Spleen (tissue), 11 donors: ENCODE results near the gene MYH7B. TPM values are rescaled to one million over a fixed set of nuclear protein-coding genes. Genes with fewer than 3 reads are reported as not detected.
A peak's percentile ranks its signal among the peaks of the same experiment; 100 is the strongest.

ENCODE experiments used
- DNase-seq: peaks from one replicate; pipeline ENCODE4 v3.0.0-alpha.2; 2020
- H3K27ac ChIP-seq, 8 donors: fragments of 200-600 bp; sonication (generic) in 7 of 8; 1 replicate in 4 of 8; 2 replicates in 4 of 8; pipeline versions ENCODE4 v1.5.0 to v1.8.0; 2016 to 2021; ENCODE audit warnings: inconsistent platforms in 4 of 8, mild to moderate bottlenecking in 4 of 8, moderate library complexity in 1 of 8
- H3K27me3 ChIP-seq, 7 donors: fragments of 200-600 bp; sonication (generic) in 6 of 7; replicated peaks in 1 of 7; 1 replicate in 4 of 7; 2 replicates in 3 of 7; pipeline versions ENCODE4 v1.5.0 to v1.8.0; 2016 to 2021; ENCODE audit warnings: inconsistent platforms in 3 of 7, mild to moderate bottlenecking in 1 of 7
- H3K36me3 ChIP-seq, 6 donors: fragments of 200-600 bp; sonication (generic) in 5 of 6; 1 replicate in 4 of 6; 2 replicates in 2 of 6; pipeline versions ENCODE4 v1.5.0 to v1.8.0; 2016 to 2021; ENCODE audit warnings: inconsistent platforms in 2 of 6
- H3K4me1 ChIP-seq, 6 donors: fragments of 200-600 bp; sonication (generic) in 5 of 6; 1 replicate in 3 of 6; 2 replicates in 3 of 6; pipeline versions ENCODE4 v1.5.0 to v1.8.0; 2016 to 2021; ENCODE audit warnings: inconsistent platforms in 3 of 6
- H3K4me3 ChIP-seq, 8 donors: fragments of 200-600 bp; sonication (generic) in 7 of 8; 1 replicate in 4 of 8; 2 replicates in 4 of 8; pipeline versions ENCODE4 v1.5.0 to v1.8.0; 2016 to 2021; ENCODE audit warnings: inconsistent platforms in 4 of 8, mild to moderate bottlenecking in 4 of 8, moderate library complexity in 2 of 8
- H3K9me3 ChIP-seq, 8 donors: fragments of 200-600 bp; sonication (generic) in 7 of 8; 1 replicate in 4 of 8; 2 replicates in 4 of 8; pipeline versions ENCODE4 v1.5.0 to v1.8.0; 2016 to 2021; ENCODE audit warnings: inconsistent platforms in 4 of 8
- POLR2A ChIP-seq, 3 donors: fragments of 450-650 bp; IDR thresholded peaks; one replicate each; pipeline ENCODE4 v1.5.1; 2017; ENCODE audit warnings: antibody characterized with exemption in 3 of 3, mild to moderate bottlenecking in 1 of 3
- POLR2AphosphoS5 ChIP-seq, 3 donors: sonication (generic); formaldehyde crosslinking; IDR thresholded peaks; one replicate each; pipeline ENCODE4 v1.5.1; 2017; ENCODE audit warnings: antibody characterized with exemption in 3 of 3
- WGBS, 5 donors: extraction: QIAGEN DNeasy Blood & Tissue Kit in 3 of 5; methylation state at CpG; one replicate each; pipeline versions ENCODE4 v1.1.5 to v1.1.7; 2013 to 2018; 5-methylcytosine and 5-hydroxymethylcytosine counted together
- intact Hi-C: fragments of 100-400 bp; cut with DNase I; formaldehyde crosslinking; loops from one replicate; pipeline ENCODE4 v1.15.0; 2023; ENCODE audit warnings: low total_unique reads
- polyA plus RNA-seq, 3 donors: library from polyadenylated mRNA; stranded (reverse); fragments of 200-250 nt; gene quantifications; one replicate each; pipeline ENCODE4 v1.2.1, GENCODE V29; 2013
- total RNA-seq, 7 donors: library from RNA; depleted of rRNA in 3 of 7; stranded (reverse); fragments of >200 nt in 3 of 7; fragmentation: NEBNext Ultra II Directional in 4 of 7; extraction: Animal tissue kit (Norgen Biotek cat#: 25700) in 4 of 7; gene quantifications; one replicate each; pipeline versions ENCODE4 v1.1.0 to v1.2.1, GENCODE V29; 2016 to 2021
- TF ChIP-seq, protein P1 (sequence below), 11 experiments: fragments of 200-600 bp in 7 of 11; fragments of 450-650 bp in 4 of 11; sonication (generic) in 4 of 11; IDR thresholded peaks in 8 of 11; conservative IDR thresholded peaks in 3 of 11; 1 replicate in 7 of 11; 2 replicates in 4 of 11; pipeline versions ENCODE4 v1.4.0 to v1.8.0; 2016 to 2021; ENCODE audit warnings: antibody characterized with exemption in 11 of 11, inconsistent platforms in 4 of 11, mild to moderate bottlenecking in 1 of 11
- donor health status: healthy with polysubstance abuse.
- donor health status: DM: no; HTN: no; CAD: no; lungs with moderate emphysema.
- donor health status: DM: no; HTN: no; CAD: no.
- donor health status: Bipolar disorder and iron deficiency.
- donor health status: healthy.
- donor health status: DM: no; HTN: no; CAD: no.
- donor health status: DM: yes; HTN: yes; CAD: no.

The MYH7B gene
- total and polyA plus RNA-seq, 10 donors: 0.09 to 1.7 (median 0.75) TPM

DNA sequence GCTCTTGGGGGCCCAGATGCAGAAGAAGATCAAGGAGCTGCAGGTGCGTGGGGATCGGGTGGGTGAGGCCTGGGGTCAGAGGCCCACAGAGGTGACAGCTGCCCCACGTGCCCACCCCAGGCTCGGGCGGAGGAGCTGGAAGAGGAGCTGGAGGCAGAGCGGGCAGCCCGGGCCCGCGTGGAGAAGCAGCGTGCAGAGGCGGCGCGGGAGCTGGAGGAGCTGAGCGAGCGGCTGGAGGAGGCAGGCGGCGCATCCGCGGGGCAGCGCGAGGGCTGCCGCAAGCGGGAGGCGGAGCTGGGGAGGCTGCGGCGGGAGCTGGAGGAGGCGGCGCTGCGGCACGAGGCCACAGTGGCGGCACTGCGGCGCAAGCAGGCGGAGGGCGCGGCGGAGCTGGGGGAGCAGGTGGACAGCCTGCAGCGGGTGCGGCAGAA is 41.5 kb downstream of the MYH7B start:
- no peaks in the 10 kb centered on the region for H3K9me3 ChIP-seq
- TF ChIP-seq POLR2A (IDR thresholded peaks at IDR 0.05) (no peak), POLR2AphosphoS5 (IDR thresholded peaks at IDR 0.05) (peak in 1 of 3 donors; percentile 31)
- no peaks in the 10 kb centered on the region for H3K4me1 ChIP-seq
- no peak overlapping the region for H3K4me3 ChIP-seq
- H3K27me3 ChIP-seq: no peaks in the 10 kb centered on the region
- peaks cover 0 to 97% (median 87%) of the 10 kb centered on the region in 6 donors for H3K36me3 ChIP-seq
- DNase-seq: no peak
- intact Hi-C loops: no loop called here
- whole genome bisulfite sequencing, 5 donors: 68 to 83% (median 77%) methylated on average over 26 to 39 of the region's 39 CpGs
- H3K27ac ChIP-seq: no peak overlapping the region

DNA sequence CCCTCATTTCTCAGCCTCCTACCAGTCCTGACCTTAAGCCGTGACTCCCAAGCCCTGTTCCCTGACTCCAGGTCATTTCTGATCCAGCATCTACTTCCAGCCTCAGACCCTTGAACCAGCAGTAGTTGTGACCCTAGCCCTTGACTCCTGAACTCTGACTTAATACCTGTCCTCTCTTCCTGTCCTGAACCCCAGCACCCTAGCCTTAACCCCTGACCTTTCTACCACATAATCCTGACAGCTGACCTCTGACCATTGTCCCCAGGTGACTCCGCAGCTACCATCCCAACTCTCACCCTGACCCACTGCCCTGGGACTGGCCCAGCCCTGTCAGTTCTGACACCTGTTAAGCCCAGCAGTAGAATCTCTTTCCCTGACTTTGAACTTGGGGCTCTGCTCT is 42.1 kb downstream of the MYH7B start:
- Histone ChIP-seq H3K36me3 (peaks cover 0 to 100% (median 92%) of the 10 kb centered on the region in 6 donors), H3K27me3 (no peaks in the 10 kb centered on the region), H3K4me1 (no peaks in the 10 kb centered on the region), H3K27ac (no peak overlapping the region), H3K4me3 (no peak overlapping the region), H3K9me3 (no peaks in the 10 kb centered on the region)
- intact Hi-C loops: no loop called here
- WGBS, 5 donors: 89 to 98% (median 91%) methylated on average over 2 of the region's 2 CpGs
- no peak for TF ChIP-seq POLR2AphosphoS5 (IDR thresholded peaks at IDR 0.05)
- TF ChIP-seq POLR2A (IDR thresholded peaks at IDR 0.05): no peak
- TF ChIP-seq, protein P1, sequence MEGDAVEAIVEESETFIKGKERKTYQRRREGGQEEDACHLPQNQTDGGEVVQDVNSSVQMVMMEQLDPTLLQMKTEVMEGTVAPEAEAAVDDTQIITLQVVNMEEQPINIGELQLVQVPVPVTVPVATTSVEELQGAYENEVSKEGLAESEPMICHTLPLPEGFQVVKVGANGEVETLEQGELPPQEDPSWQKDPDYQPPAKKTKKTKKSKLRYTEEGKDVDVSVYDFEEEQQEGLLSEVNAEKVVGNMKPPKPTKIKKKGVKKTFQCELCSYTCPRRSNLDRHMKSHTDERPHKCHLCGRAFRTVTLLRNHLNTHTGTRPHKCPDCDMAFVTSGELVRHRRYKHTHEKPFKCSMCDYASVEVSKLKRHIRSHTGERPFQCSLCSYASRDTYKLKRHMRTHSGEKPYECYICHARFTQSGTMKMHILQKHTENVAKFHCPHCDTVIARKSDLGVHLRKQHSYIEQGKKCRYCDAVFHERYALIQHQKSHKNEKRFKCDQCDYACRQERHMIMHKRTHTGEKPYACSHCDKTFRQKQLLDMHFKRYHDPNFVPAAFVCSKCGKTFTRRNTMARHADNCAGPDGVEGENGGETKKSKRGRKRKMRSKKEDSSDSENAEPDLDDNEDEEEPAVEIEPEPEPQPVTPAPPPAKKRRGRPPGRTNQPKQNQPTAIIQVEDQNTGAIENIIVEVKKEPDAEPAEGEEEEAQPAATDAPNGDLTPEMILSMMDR (IDR thresholded peaks at IDR 0.05 in 8 of 11, conservative IDR thresholded peaks at IDR 0.05 in 3 of 11): no peak
- no peak for DNase-seq

DNA sequence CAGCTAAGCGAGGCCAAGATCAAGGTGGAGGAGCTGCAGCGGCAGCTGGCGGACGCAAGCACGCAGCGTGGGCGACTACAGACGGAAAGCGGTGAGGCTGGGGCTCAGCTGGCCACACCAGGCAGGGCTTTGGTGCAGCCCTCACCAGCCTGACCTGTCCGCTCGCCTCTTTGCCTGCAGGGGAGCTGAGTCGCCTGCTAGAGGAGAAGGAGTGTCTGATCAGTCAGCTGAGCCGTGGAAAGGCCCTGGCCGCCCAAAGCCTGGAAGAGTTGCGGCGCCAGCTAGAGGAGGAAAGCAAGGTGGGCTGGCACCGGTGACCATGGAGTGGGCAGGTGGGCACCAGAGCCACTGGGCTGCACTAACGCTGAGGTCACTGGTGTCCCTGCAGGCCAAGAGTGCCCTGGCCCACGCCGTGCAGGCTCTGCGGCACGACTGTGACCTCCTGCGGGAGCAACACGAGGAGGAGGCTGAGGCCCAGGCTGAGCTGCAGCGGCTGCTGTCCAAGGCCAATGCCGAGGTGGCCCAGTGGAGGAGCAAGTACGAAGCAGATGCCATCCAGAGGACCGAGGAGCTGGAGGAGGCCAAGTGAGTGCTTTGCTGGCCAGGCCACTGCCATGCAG is 42.8 kb downstream of the MYH7B start:
- Histone ChIP-seq H3K36me3 (peaks cover 0 to 100% (median 93%) of the 10 kb centered on the region in 6 donors), H3K4me1 (no peaks in the 10 kb centered on the region), H3K4me3 (no peak overlapping the region), H3K9me3 (no peaks in the 10 kb centered on the region), H3K27me3 (no peaks in the 10 kb centered on the region), H3K27ac (no peak overlapping the region)
- TF ChIP-seq POLR2AphosphoS5 (IDR thresholded peaks at IDR 0.05) (peak in 2 of 3 donors; percentile 12 to 65), POLR2A (IDR thresholded peaks at IDR 0.05) (no peak)
- intact Hi-C loops: no loop called here
- 90 to 96% (median 94%) methylated on average over 19 to 28 of the region's 28 CpGs for WGBS, 5 donors
- DNase-seq: no peak

DNA sequence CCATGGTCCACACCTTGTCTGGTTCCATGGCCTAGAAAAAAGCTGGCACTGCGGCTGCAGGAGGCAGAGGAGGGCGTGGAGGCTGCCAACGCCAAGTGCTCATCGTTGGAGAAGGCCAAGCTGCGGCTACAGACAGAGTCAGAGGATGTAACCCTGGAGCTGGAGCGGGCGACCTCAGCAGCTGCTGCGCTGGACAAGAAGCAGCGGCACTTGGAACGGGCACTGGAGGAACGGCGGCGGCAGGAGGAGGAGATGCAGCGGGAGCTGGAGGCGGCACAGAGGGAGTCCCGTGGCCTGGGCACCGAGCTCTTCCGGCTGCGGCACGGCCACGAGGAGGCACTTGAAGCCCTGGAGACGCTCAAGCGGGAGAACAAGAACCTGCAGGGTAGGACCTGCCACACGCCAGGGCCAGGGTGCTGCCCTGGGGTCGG is 43.4 kb downstream of the MYH7B start:
- no peak for DNase-seq
- Histone ChIP-seq H3K9me3 (no peaks in the 10 kb centered on the region), H3K4me1 (no peaks in the 10 kb centered on the region), H3K36me3 (peaks cover 0 to 100% (median 95%) of the 10 kb centered on the region in 6 donors), H3K27me3 (no peaks in the 10 kb centered on the region), H3K4me3 (no peak overlapping the region), H3K27ac (no peak overlapping the region)
- 91 to 93% (median 92%) methylated on average over 25 of the region's 25 CpGs for WGBS, 5 donors
- TF ChIP-seq POLR2AphosphoS5 (IDR thresholded peaks at IDR 0.05): no peak
- TF ChIP-seq, protein P1 (IDR thresholded peaks at IDR 0.05 in 8 of 11, conservative IDR thresholded peaks at IDR 0.05 in 3 of 11): no peak
- TF ChIP-seq POLR2A (IDR thresholded peaks at IDR 0.05): no peak
- intact Hi-C loops: no loop called here

DNA sequence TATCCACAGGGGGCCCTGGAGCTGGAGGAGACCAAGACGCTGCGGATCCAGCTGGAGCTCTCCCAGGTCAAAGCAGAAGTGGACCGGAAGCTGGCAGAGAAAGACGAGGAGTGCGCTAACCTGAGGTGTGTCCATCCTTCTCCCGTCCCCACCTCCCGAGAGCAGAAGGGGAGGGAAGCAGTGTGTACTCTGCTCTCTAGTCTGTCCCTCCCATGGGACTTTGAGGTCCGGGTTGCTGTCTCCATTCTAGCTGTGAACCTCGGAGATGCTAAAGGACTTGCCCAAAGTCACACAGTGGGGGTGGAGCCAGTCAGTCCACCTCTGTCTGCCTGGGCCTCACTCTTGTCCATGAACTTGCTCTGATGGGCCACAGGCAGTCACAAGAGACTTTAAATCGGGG is 44.1 kb downstream of the MYH7B start:
- Histone ChIP-seq H3K4me3 (no peak overlapping the region), H3K36me3 (peaks cover 0 to 100% (median 97%) of the 10 kb centered on the region in 6 donors), H3K27ac (no peak overlapping the region), H3K4me1 (no peaks in the 10 kb centered on the region), H3K9me3 (no peaks in the 10 kb centered on the region), H3K27me3 (no peaks in the 10 kb centered on the region)
- no peak for DNase-seq
- 72 to 90% (median 87%) methylated on average over 9 to 10 of the region's 10 CpGs for WGBS, 5 donors
- intact Hi-C loops: no loop called here
- no peak for TF ChIP-seq POLR2A (IDR thresholded peaks at IDR 0.05)
- TF ChIP-seq, protein P1 (IDR thresholded peaks at IDR 0.05 in 8 of 11, conservative IDR thresholded peaks at IDR 0.05 in 3 of 11): no peak
- no peak for TF ChIP-seq POLR2AphosphoS5 (IDR thresholded peaks at IDR 0.05)
